ENCODE results near the gene CADPS2.

GRCh38 chr7:122864838-122865237, 21.4 kb downstream of the CADPS2 start:
- TF ChIP-seq CTCF (IDR thresholded peaks at IDR 0.05) = no peak
- TF ChIP-seq POLR2A (IDR thresholded peaks at IDR 0.05) = no peak
- no peak for TF ChIP-seq POLR2AphosphoS5 (IDR thresholded peaks at IDR 0.05)
